ENCODE results near the gene PNMA1. TPM values are rescaled to one million over a fixed set of nuclear protein-coding genes. Genes with fewer than 3 reads are reported as not detected.

Gene PNMA1
- total RNA-seq, 2 experiments from 2014 or later = 52.6 to 55.9 TPM

GRCh38 chr14:73661872-73662271 is 52.3 kb downstream of the PNMA1 start:
- H3K4me3 ChIP-seq (ENCODE audit: low read length) = no peak overlapping the region
- H3K27ac Mint-ChIP-seq = no peak overlapping the region
- no peaks in the 10 kb centered on the region for H3K4me1 ChIP-seq (ENCODE audit: insufficient read depth, low read length)
- ChIA-PET POLR2A (no interaction called here), CTCF (interaction anchor here (0.8 to 1.7 kb wide), 2 partner anchors 12 to 172 kb away, joined by 3 read pairs; no protein-coding TSS in a partner anchor)
- no peaks in the 10 kb centered on the region for H3K27me3 Mint-ChIP-seq
- H3K27me3 ChIP-seq (ENCODE audit: control insufficient read depth in 1 of 2, insufficient read depth in 2 of 2, low read length in 2 of 2) = no peaks in the 10 kb centered on the region
- H3K36me3 ChIP-seq (ENCODE audit: insufficient read depth, low read length) = peaks cover 3% of the 10 kb centered on the region
- no peak for TF ChIP-seq CTCF (IDR thresholded peaks at IDR 0.05)
- DNase-seq (no peak), ATAC-seq (ENCODE audit: poor library complexity) (no peak)
- peaks cover 25% of the 10 kb centered on the region for H3K36me3 Mint-ChIP-seq (ENCODE audit: low read depth)
- intact Hi-C loops (cut with DNase I, micrococcal nuclease) = loop anchor here in 1 of 2 experiments (5.0 kb wide), 1 partner anchor 1325 kb away; no protein-coding TSS in a partner anchor
- no peak overlapping the region for H3K4me3 Mint-ChIP-seq
- H3K27ac ChIP-seq (ENCODE audit: low read depth in 1 of 2, low read length in 2 of 2) = no peak overlapping the region
- H3K9me3 ChIP-seq (ENCODE audit: control insufficient read depth in 1 of 2, insufficient read depth in 1 of 2, low read length in 2 of 2) = no peaks in the 10 kb centered on the region
- no peaks in the 10 kb centered on the region for H3K9me3 Mint-ChIP-seq
- H3K4me1 Mint-ChIP-seq (ENCODE audit: low read depth) = no peaks in the 10 kb centered on the region

Small RNA genes within 50 kb of the gene (microRNA-seq; reads per million reads assigned to microRNA genes)
- not detected for gene MIR4505 (ENCODE audit: borderline microRNAs expressed, borderline replicate concordance)

Other genes starting within 250 kb of the PNMA1 start
- gene RIOX1, start 223.5 kb downstream of the PNMA1 start, total RNA-seq = 10 to 100 TPM; 26.7 to 28.5 TPM
- 1 to 10 TPM; 2.9 to 3.7 TPM for gene ACOT1, start 177.2 kb downstream of the PNMA1 start, total RNA-seq
- gene HEATR4, start 155.4 kb downstream of the PNMA1 start, total RNA-seq = not detected
- 10 to 100 TPM; 16.1 to 17.6 TPM for gene ACOT2, start 145.2 kb downstream of the PNMA1 start, total RNA-seq
- 1 to 10 TPM; 1.0 to 1.2 TPM for gene ACOT4, start 122.5 kb downstream of the PNMA1 start, total RNA-seq
- gene ACOT6, start 101.9 kb downstream of the PNMA1 start, total RNA-seq = not detected
- 1 to 10 TPM; 2.9 to 3.7 TPM for gene DNAL1, start 69.4 kb downstream of the PNMA1 start, total RNA-seq
- 1 to 10 TPM in 1 of 2 experiments, under 1 TPM in 1; 0.70 to 1.1 TPM for gene PTGR2, start 137.4 kb upstream of the PNMA1 start, total RNA-seq
- gene ZNF410, start 172.5 kb upstream of the PNMA1 start, total RNA-seq = 10 to 100 TPM; 74.3 to 81.1 TPM
- 1 to 10 TPM; 1.5 to 1.7 TPM for gene FAM161B, start 235.7 kb upstream of the PNMA1 start, total RNA-seq
- 10 to 100 TPM; 37.1 to 38.9 TPM for gene COQ6, start 235.9 kb upstream of the PNMA1 start, total RNA-seq